Mesenchymal stem cell (in vitro differentiated cells and primary cell): Measurements from ENCODE around the gene PLAAT3.

Experiments used
- DNase-seq: peaks from one replicate; pipeline ENCODE4 v3.0.0-alpha.2; 2013
- H2AFZ ChIP-seq: one replicate; pipeline ENCODE4 v1.6.1; 2013; ENCODE audit warnings: low read depth, mild to moderate bottlenecking, control low read depth, inconsistent platforms, low read length, moderate library complexity
- H2AK5ac ChIP-seq: 2 replicates; pipeline ENCODE4 v1.6.1; 2013; ENCODE audit warnings: low read length, moderate library complexity, mild to moderate bottlenecking, inconsistent platforms; ENCODE audit not compliant: severe bottlenecking
- H2BK120ac ChIP-seq: one replicate; pipeline ENCODE4 v1.6.1; 2013; ENCODE audit warnings: low read depth, mild to moderate bottlenecking, inconsistent platforms, low read length, moderate library complexity
- H2BK12ac ChIP-seq, 2 experiments: one replicate each; pipeline ENCODE4 v1.6.1; 2013; ENCODE audit warnings: inconsistent platforms in 2 of 2, low read length in 2 of 2, mild to moderate bottlenecking in 2 of 2, moderate library complexity in 2 of 2, control low read depth in 1 of 2
- H2BK15ac ChIP-seq: one replicate; pipeline ENCODE4 v1.6.1; 2013; ENCODE audit warnings: mild to moderate bottlenecking, low read depth, inconsistent platforms; ENCODE audit not compliant: poor library complexity, severe bottlenecking
- H2BK5ac ChIP-seq: 2 replicates; pipeline ENCODE4 v1.6.1; 2013; ENCODE audit warnings: low read depth, mild to moderate bottlenecking, low read length, control low read depth, inconsistent platforms; ENCODE audit not compliant: poor library complexity, severe bottlenecking
- H3K14ac ChIP-seq, 2 experiments: one replicate each; pipeline ENCODE4 v1.6.1; 2013; ENCODE audit warnings: inconsistent platforms in 2 of 2, low read length in 2 of 2, control low read depth in 1 of 2, mild to moderate bottlenecking in 1 of 2, moderate library complexity in 1 of 2
- H3K18ac ChIP-seq, 2 experiments: one replicate each; pipeline ENCODE4 v1.6.1; 2013; ENCODE audit warnings: inconsistent platforms in 2 of 2, low read length in 2 of 2, control low read depth in 1 of 2, low read depth in 1 of 2, mild to moderate bottlenecking in 1 of 2
- H3K23ac ChIP-seq, 2 experiments: one replicate each; pipeline ENCODE4 v1.6.1; 2013; ENCODE audit warnings: inconsistent platforms in 2 of 2, low read length in 2 of 2, mild to moderate bottlenecking in 2 of 2, moderate library complexity in 2 of 2, control low read depth in 1 of 2
- H3K27ac ChIP-seq: 2 replicates; pipeline ENCODE4 v1.5.1; 2013; ENCODE audit warnings: mild to moderate bottlenecking, moderate library complexity, low read length, control low read depth, inconsistent platforms; ENCODE audit not compliant: poor library complexity, severe bottlenecking
- H3K27me3 ChIP-seq, 2 experiments: 2 replicates each; pipeline versions ENCODE4 v1.6.1 to v1.7.0; 2013; ENCODE audit warnings: low read length in 2 of 2, mild to moderate bottlenecking in 2 of 2, moderate library complexity in 2 of 2, control low read depth in 1 of 2, inconsistent platforms in 1 of 2; ENCODE audit not compliant: control insufficient read depth in 1 of 2, insufficient read depth in 1 of 2
- H3K36me3 ChIP-seq, 2 experiments: 2 replicates each; pipeline versions ENCODE4 v1.6.1 to v1.7.0; 2013; ENCODE audit warnings: low read length in 2 of 2, control low read depth in 1 of 2, inconsistent platforms in 1 of 2, low read depth in 1 of 2, mild to moderate bottlenecking in 1 of 2; ENCODE audit not compliant: insufficient read depth in 2 of 2, control insufficient read depth in 1 of 2
- H3K4ac ChIP-seq, 2 experiments: one replicate each; pipeline ENCODE4 v1.6.1; 2013; ENCODE audit warnings: inconsistent platforms in 2 of 2, low read length in 2 of 2, mild to moderate bottlenecking in 2 of 2, moderate library complexity in 2 of 2, control low read depth in 1 of 2, low read depth in 1 of 2
- H3K4me1 ChIP-seq: 2 replicates; pipeline ENCODE4 v1.6.1; 2013; ENCODE audit warnings: low read depth, low read length, control low read depth; ENCODE audit not compliant: control insufficient read depth, insufficient read depth
- H3K4me2 ChIP-seq: 2 replicates; pipeline ENCODE4 v1.6.1; 2013; ENCODE audit warnings: low read length, mild to moderate bottlenecking, inconsistent platforms; ENCODE audit not compliant: poor library complexity, severe bottlenecking
- H3K4me3 ChIP-seq, 2 experiments: 2 replicates each; pipeline versions ENCODE4 v1.5.1 to v1.7.0; 2013; ENCODE audit warnings: low read length in 2 of 2, mild to moderate bottlenecking in 2 of 2, control low read depth in 1 of 2, low read depth in 1 of 2; ENCODE audit not compliant: insufficient read depth in 1 of 2
- H3K79me1 ChIP-seq: replicated peaks from 2 replicates; pipeline ENCODE4 v1.6.1; 2013; ENCODE audit warnings: mild to moderate bottlenecking, control low read depth, low read length, inconsistent platforms; ENCODE audit not compliant: poor library complexity, severe bottlenecking
- H3K9ac ChIP-seq: 2 replicates; pipeline ENCODE4 v1.7.0; 2013; ENCODE audit warnings: mild to moderate bottlenecking, low read length, moderate library complexity
- H3K9me3 ChIP-seq: 2 replicates; pipeline ENCODE4 v1.7.0; 2013; ENCODE audit warnings: mild to moderate bottlenecking, low read length; ENCODE audit not compliant: control insufficient read depth
- H4K8ac ChIP-seq: one replicate; pipeline ENCODE4 v1.6.1; 2013; ENCODE audit warnings: inconsistent platforms, mild to moderate bottlenecking, low read length, moderate library complexity
- H4K91ac ChIP-seq: one replicate; pipeline ENCODE4 v1.6.1; 2013; ENCODE audit warnings: mild to moderate bottlenecking, low read length, inconsistent platforms
- WGBS: methylation state at CpG from one replicate; pipeline ENCODE4 v1.1.7; 2013; ENCODE audit warnings: mixed read lengths; 5-methylcytosine and 5-hydroxymethylcytosine counted together

The PLAAT3 gene

DNA sequence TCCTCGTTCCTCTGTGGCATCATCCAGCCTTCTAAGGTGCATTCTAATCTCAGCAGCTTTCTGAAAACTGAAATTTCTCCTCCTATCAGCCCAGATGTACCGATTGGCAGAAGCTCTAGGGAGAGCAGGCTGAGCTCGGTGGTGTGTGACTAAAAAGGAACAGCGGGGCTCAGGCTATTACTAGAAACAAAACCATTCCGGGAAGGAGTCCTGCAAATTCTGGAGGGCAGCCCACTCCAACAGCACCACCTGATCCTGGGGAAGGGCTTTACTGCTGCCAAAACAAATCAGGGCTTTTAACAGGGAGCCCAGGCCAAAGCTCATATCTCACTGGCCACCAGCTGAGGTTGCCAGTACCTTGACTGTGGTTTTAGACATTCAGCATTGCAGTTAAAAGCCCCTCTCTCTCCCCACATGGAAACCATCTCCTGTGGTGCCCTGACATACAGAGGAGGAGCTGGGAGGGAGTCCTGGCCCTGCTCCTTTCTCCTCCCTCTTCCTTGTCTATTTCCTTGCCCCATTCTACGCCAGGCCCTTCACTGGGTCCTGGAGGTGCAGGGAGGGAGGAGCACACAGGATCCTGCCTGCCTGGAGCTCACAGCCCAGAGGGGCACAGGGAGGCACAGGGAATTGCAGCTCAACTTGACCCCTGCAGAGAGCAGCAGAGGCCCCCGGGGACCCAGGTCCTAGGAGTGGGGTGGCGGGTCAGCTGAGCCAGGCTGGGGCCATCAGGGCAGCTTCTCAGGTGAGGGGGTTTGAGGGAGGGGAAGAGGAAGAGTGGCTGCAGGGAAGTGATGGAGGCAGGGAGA, 76.7 kb downstream of the PLAAT3 start:
- DNase-seq: no peak
- Histone ChIP-seq H3K4ac (no peak overlapping the region), H3K4me2 (peak overlapping the region; percentile 50), H3K23ac (peak overlapping the region in 1 of 2 experiments; percentile 5), H3K9me3 (no peaks in the 10 kb centered on the region), H3K18ac (no peak overlapping the region), H3K27me3 (no peaks in the 10 kb centered on the region), H3K9ac (peak overlapping the region; percentile 85), H4K8ac (no peak overlapping the region), H3K27ac (peak overlapping the region; percentile 80), H3K4me1 (peaks cover 31% of the 10 kb centered on the region), H3K4me3 (peak overlapping the region in 1 of 2 experiments; percentile 77), H2AFZ (peak overlapping the region; percentile 3), H3K36me3 (peaks cover 0 to 3% of the 10 kb centered on the region in 2 experiments), H2AK5ac (peak overlapping the region; percentile 26), H2BK12ac (no peak overlapping the region), H4K91ac (no peak overlapping the region), H3K14ac (peak overlapping the region in 1 of 2 experiments; percentile 26), H2BK5ac (no peak overlapping the region), H2BK120ac (no peak overlapping the region), H3K79me1 (peaks cover 11% of the 10 kb centered on the region), H2BK15ac (no peak overlapping the region)
- 75% methylated on average over 8 of the region's 8 CpGs for WGBS

GRCh38 chr11:63536669-63537292, 77.5 kb downstream of the PLAAT3 start, which contains the start of gene PLAAT4:
Gene PLAAT4, plus strand, starts transcription at chr11:63536808. Its CDS starts 61 bp downstream, at chr11:63536869.
- no peak within 1 kb of the TSS for H4K91ac ChIP-seq
- 79% methylated on average over 10 of the region's 10 CpGs for WGBS
- peak within 1 kb of the TSS; percentile 50 for H3K4me2 ChIP-seq
- peaks cover 11% of the 10 kb centered on the region for H3K79me1 ChIP-seq
- peaks cover 0 to 3% of the 10 kb centered on the region in 2 experiments for H3K36me3 ChIP-seq
- H3K14ac ChIP-seq: peak within 1 kb of the TSS in 1 of 2 experiments; percentile 26
- peaks cover 31% of the 10 kb centered on the region for H3K4me1 ChIP-seq
- peak within 1 kb of the TSS; percentile 91 for H2AK5ac ChIP-seq
- no peak within 1 kb of the TSS for H2BK120ac ChIP-seq
- H3K9ac ChIP-seq: peak within 1 kb of the TSS; percentile 85
- H2BK5ac ChIP-seq: no peak within 1 kb of the TSS
- H3K27ac ChIP-seq: peak within 1 kb of the TSS; percentile 80
- peak within 1 kb of the TSS; percentile 12 to 77 for H3K4me3 ChIP-seq
- H3K9me3 ChIP-seq: no peaks in the 10 kb centered on the region
- no peak within 1 kb of the TSS for H3K4ac ChIP-seq
- H3K18ac ChIP-seq: no peak within 1 kb of the TSS
- H3K27me3 ChIP-seq: no peaks in the 10 kb centered on the region
- H3K23ac ChIP-seq: peak within 1 kb of the TSS in 1 of 2 experiments; percentile 5
- H2BK12ac ChIP-seq: no peak within 1 kb of the TSS
- DNase-seq: peak; percentile 72
- H2BK15ac ChIP-seq: no peak within 1 kb of the TSS
- peak within 1 kb of the TSS; percentile 67 for H4K8ac ChIP-seq
- H2AFZ ChIP-seq: peak within 1 kb of the TSS; percentile 3

DNA sequence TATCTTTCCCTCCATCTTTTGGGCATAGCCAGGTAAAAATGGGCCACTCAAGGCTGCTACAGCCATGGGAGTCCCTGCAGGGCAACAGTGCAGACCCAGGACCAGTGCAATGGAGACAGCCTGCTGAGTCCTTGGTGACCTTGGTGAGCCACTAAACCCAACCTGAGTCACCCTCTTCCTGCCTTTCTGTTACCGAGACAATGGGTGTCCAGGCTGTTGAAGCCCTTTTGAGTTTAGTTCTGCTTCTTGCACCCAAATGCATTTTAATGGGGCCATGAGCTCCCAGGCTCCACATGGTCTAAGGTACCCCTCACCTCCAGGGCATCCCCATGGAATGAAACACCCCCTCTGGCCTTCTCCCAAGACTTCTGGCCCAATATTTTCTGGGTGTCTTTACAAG, 78.5 kb downstream of the PLAAT3 start:
- no peak overlapping the region for H2BK12ac ChIP-seq
- H3K9ac ChIP-seq: no peak overlapping the region
- H4K91ac ChIP-seq: no peak overlapping the region
- no peaks in the 10 kb centered on the region for H3K9me3 ChIP-seq
- 96% methylated on average over 1 of the region's 1 CpG for WGBS
- peaks cover 0 to 3% of the 10 kb centered on the region in 2 experiments for H3K36me3 ChIP-seq
- H2AK5ac ChIP-seq: peak overlapping the region; percentile 91
- H2AFZ ChIP-seq: no peak overlapping the region
- H3K14ac ChIP-seq: no peak overlapping the region
- no peak overlapping the region for H3K23ac ChIP-seq
- peaks cover 33% of the 10 kb centered on the region for H3K4me1 ChIP-seq
- H4K8ac ChIP-seq: no peak overlapping the region
- no peak overlapping the region for H2BK5ac ChIP-seq
- no peak for DNase-seq
- H3K4ac ChIP-seq: no peak overlapping the region
- no peak overlapping the region for H2BK15ac ChIP-seq
- H3K27ac ChIP-seq: no peak overlapping the region
- no peak overlapping the region for H3K4me2 ChIP-seq
- H3K79me1 ChIP-seq: peaks cover 11% of the 10 kb centered on the region
- H3K18ac ChIP-seq: no peak overlapping the region
- no peak overlapping the region for H3K4me3 ChIP-seq
- no peak overlapping the region for H2BK120ac ChIP-seq
- H3K27me3 ChIP-seq: no peaks in the 10 kb centered on the region

DNA sequence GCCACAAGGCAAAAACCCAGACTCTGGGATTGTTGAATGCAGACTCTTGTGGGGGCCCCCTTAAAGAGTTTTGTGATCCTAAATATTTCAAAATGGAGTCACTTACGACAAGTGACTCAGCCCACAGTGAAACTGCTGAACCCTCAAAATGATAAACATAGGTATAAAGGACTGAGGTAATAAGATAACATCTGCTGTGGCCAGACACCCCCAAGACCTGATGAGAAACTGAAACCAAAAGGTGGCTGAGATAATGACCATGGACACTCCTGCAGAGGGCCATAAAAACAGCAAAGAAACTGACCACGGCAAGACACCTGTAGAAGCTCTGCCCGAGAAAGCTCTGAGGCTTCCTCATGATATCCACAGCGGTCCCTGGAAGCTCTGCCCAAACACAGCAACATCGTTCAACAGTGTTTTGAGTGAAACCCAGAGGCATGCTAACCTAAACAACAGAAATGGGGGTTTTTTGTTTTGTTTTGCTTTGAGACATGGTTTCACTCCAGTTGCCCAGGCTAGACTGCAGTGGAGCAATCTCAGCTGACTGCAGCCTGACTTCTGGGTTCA, 79.3 kb downstream of the PLAAT3 start:
- Histone ChIP-seq H4K91ac (no peak overlapping the region), H3K4ac (no peak overlapping the region), H3K18ac (no peak overlapping the region), H3K23ac (no peak overlapping the region), H2BK5ac (no peak overlapping the region), H3K27ac (no peak overlapping the region), H3K27me3 (no peaks in the 10 kb centered on the region), H4K8ac (no peak overlapping the region), H3K4me2 (no peak overlapping the region), H2BK12ac (no peak overlapping the region), H3K9me3 (no peaks in the 10 kb centered on the region), H2BK15ac (no peak overlapping the region), H3K9ac (no peak overlapping the region), H3K4me1 (peaks cover 35% of the 10 kb centered on the region), H3K14ac (no peak overlapping the region), H2AK5ac (no peak overlapping the region), H2BK120ac (no peak overlapping the region), H3K36me3 (peaks cover 0 to 1% of the 10 kb centered on the region in 2 experiments), H2AFZ (no peak overlapping the region), H3K4me3 (no peak overlapping the region), H3K79me1 (peaks cover 11% of the 10 kb centered on the region)
- peak; percentile 2 for DNase-seq
- 92% methylated on average over 5 of the region's 5 CpGs for WGBS
